ENCODE measurements around the gene RNASE4. TPM values are rescaled to one million over a fixed set of nuclear protein-coding genes. Genes with fewer than 3 reads are reported as not detected.

RNASE4 gene
- total and polyA plus RNA-seq, 10 donors, result 0.89 to 19.9 (median 9.1) TPM

GRCh38 chr14:20692116-20692751, 7.9 kb downstream of the RNASE4 start:
- H3K9me3 ChIP-seq, result no peaks in the 10 kb centered on the region
- TF ChIP-seq POLR2A (IDR thresholded peaks at IDR 0.05), result no peak
- TF ChIP-seq, protein P1, sequence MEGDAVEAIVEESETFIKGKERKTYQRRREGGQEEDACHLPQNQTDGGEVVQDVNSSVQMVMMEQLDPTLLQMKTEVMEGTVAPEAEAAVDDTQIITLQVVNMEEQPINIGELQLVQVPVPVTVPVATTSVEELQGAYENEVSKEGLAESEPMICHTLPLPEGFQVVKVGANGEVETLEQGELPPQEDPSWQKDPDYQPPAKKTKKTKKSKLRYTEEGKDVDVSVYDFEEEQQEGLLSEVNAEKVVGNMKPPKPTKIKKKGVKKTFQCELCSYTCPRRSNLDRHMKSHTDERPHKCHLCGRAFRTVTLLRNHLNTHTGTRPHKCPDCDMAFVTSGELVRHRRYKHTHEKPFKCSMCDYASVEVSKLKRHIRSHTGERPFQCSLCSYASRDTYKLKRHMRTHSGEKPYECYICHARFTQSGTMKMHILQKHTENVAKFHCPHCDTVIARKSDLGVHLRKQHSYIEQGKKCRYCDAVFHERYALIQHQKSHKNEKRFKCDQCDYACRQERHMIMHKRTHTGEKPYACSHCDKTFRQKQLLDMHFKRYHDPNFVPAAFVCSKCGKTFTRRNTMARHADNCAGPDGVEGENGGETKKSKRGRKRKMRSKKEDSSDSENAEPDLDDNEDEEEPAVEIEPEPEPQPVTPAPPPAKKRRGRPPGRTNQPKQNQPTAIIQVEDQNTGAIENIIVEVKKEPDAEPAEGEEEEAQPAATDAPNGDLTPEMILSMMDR (IDR thresholded peaks at IDR 0.05 in 8 of 11, conservative IDR thresholded peaks at IDR 0.05 in 3 of 11), result no peak
- no peak for TF ChIP-seq POLR2AphosphoS5 (IDR thresholded peaks at IDR 0.05)
- H3K27me3 ChIP-seq (replicated peaks in 1 of 7), result no peaks in the 10 kb centered on the region
- H3K36me3 ChIP-seq, result peaks cover 0 to 5% (median 0%) of the 10 kb centered on the region in 6 donors
- no peak overlapping the region for H3K27ac ChIP-seq
- intact Hi-C loops (cut with DNase I; ENCODE audit: low total_unique reads), result loop anchor here (5.0 to 10.0 kb wide), 2 partner anchors 283 to 365 kb away; no protein-coding TSS in a partner anchor
- 83 to 93% (median 85%) methylated on average over 7 of the region's 7 CpGs for WGBS, 5 donors
- no peak overlapping the region for H3K4me3 ChIP-seq
- no peak for DNase-seq
- H3K4me1 ChIP-seq, result peaks cover 0 to 12% (median 0%) of the 10 kb centered on the region in 6 donors

GRCh38 chr14:20696764-20697163, 12.4 kb downstream of the RNASE4 start:
- Histone ChIP-seq H3K9me3 (peaks cover 0 to 8% (median 0%) of the 10 kb centered on the region in 8 donors), H3K27ac (no peak overlapping the region), H3K4me1 (peaks cover 0 to 16% (median 6%) of the 10 kb centered on the region in 6 donors), H3K4me3 (no peak overlapping the region), H3K27me3 (replicated peaks in 1 of 7) (no peaks in the 10 kb centered on the region), H3K36me3 (peaks cover 0 to 15% (median 0%) of the 10 kb centered on the region in 6 donors)
- WGBS, 5 donors, result 72 to 87% (median 81%) methylated on average over 5 of the region's 5 CpGs
- intact Hi-C loops (cut with DNase I; ENCODE audit: low total_unique reads), result loop anchor here (10.0 kb wide), 1 partner anchor 278 kb away; no protein-coding TSS in a partner anchor
- no peak for DNase-seq
- no peak for TF ChIP-seq POLR2A (IDR thresholded peaks at IDR 0.05)
- no peak for TF ChIP-seq POLR2AphosphoS5 (IDR thresholded peaks at IDR 0.05)
- TF ChIP-seq, protein P1 (IDR thresholded peaks at IDR 0.05 in 8 of 11, conservative IDR thresholded peaks at IDR 0.05 in 3 of 11), result no peak

DNA sequence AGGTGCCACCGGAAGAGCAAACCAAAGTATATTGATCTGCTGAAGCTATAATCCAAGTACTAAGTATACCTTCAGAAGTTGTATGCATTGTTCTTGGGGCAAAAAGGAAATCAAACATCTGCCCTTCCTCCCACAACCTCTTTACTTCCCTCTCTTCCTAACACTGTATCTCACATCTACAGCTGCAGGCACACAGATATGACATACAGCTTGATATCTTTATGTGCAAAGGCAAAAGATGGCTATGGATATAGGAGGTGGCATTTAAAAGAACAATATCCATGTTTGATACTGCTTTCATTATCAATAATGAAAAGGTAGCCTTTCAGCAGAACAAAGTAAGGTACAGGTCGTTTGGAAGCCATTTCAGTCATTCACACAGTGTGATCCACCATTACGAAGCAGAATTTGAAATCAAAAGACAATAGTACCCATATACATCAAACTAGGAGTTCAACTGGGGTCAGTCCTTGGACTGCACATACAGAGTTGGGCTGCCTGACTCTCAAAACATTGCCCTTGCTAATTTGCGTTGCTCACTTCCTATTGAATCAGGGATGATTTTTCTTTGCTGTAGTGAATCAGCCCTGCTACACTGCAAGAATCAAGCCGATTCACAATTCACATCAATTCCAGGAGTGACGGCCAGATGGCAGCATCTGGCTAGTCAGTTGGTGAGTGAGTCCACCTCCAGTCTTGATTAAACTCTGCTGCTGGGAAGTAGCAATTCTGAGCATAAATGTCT, 13.1 kb downstream of the RNASE4 start:
- Histone ChIP-seq H3K4me1 (peaks cover 0 to 16% (median 6%) of the 10 kb centered on the region in 6 donors), H3K27me3 (replicated peaks in 1 of 7) (no peaks in the 10 kb centered on the region), H3K9me3 (peaks cover 0 to 8% (median 0%) of the 10 kb centered on the region in 8 donors), H3K4me3 (no peak overlapping the region), H3K27ac (no peak overlapping the region), H3K36me3 (peaks cover 0 to 15% (median 0%) of the 10 kb centered on the region in 6 donors)
- DNase-seq, result peak; percentile 82
- intact Hi-C loops (cut with DNase I; ENCODE audit: low total_unique reads), result loop anchor here (2.0 to 10.0 kb wide), 2 partner anchors 157 to 277 kb away; no protein-coding TSS in a partner anchor
- no peak for TF ChIP-seq POLR2A (IDR thresholded peaks at IDR 0.05)
- TF ChIP-seq, protein P1 (IDR thresholded peaks at IDR 0.05 in 8 of 11, conservative IDR thresholded peaks at IDR 0.05 in 3 of 11), result peak; percentile 68 to 93 (median 85)
- 31 to 37% (median 32%) methylated on average over 6 of the region's 6 CpGs for WGBS, 5 donors

DNA sequence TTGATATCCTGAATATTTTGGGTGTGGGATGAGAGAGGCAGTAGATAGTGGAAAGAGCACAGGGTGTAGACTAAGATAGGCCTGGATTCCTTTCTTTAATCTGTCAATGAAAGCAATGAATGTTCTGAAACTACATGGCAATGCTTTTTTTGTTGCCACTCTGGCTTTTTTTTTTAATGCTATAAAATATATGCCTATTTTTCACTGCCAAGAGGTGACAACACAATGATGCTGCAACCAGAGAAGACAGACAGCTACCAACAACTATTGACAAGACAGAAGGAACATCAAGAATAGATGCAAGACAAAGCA, 13.6 kb downstream of the RNASE4 start:
- H3K9me3 ChIP-seq, result peaks cover 0 to 8% (median 0%) of the 10 kb centered on the region in 8 donors
- no peak for DNase-seq
- no peaks in the 10 kb centered on the region for H3K27me3 ChIP-seq (replicated peaks in 1 of 7)
- peaks cover 0 to 16% (median 6%) of the 10 kb centered on the region in 6 donors for H3K4me1 ChIP-seq
- intact Hi-C loops (cut with DNase I; ENCODE audit: low total_unique reads), result loop anchor here (2.0 to 10.0 kb wide), 2 partner anchors 157 to 277 kb away; no protein-coding TSS in a partner anchor
- H3K27ac ChIP-seq, result no peak overlapping the region
- peaks cover 0 to 15% (median 0%) of the 10 kb centered on the region in 6 donors for H3K36me3 ChIP-seq
- TF ChIP-seq POLR2A (IDR thresholded peaks at IDR 0.05), result no peak
- TF ChIP-seq, protein P1 (IDR thresholded peaks at IDR 0.05 in 8 of 11, conservative IDR thresholded peaks at IDR 0.05 in 3 of 11), result no peak
- no peak for TF ChIP-seq POLR2AphosphoS5 (IDR thresholded peaks at IDR 0.05)
- H3K4me3 ChIP-seq, result no peak overlapping the region
